Measurements from ENCODE around the gene ACSL5.

DNA sequence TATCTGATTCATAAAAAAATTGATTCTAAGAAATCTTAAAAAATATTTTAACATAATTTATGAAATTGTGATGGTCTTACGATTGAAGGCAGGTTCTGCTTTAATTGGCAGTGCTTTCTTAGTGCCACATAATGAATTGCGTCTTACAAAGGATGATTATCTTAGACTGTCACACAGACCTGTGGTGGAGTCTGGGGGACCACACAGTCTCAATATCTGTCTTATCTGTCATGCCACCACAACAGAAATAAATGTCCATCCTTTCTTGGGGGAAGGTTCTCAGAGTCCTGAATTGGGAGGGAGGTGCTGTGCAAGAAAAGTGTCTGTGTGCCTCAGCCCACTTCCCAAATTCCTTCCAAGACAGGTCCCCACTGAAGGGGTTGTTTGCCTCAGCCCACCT, 38.8 kb downstream of the ACSL5 start:
- no peak for TF ChIP-seq CTCF (IDR thresholded peaks at IDR 0.05; ENCODE audit: low read length)
- TF ChIP-seq EZH2 (IDR thresholded peaks at IDR 0.05; ENCODE audit: borderline replicate concordance, low read length), result no peak

All from OCI-LY1 (cell line).